Measurements from ENCODE around the gene ANKS1B.

- no peak for TF ChIP-seq CTCF (IDR thresholded peaks at IDR 0.05)
- TF ChIP-seq POLR2A (IDR thresholded peaks at IDR 0.05), result no peak
Measured at GRCh38 chr12:99232324-99232723, 752.4 kb downstream of the ANKS1B start.
